Measurements from ENCODE around the gene MC2R.
"Not testable (repeated sequence)": the region's sequence is repeated elsewhere in the genome, so short reads cannot be mapped to it uniquely, and the experiment has no call there.

The MC2R gene

GRCh38 chr18:13878857-13879256 is 36.5 kb downstream of the MC2R start:
- Histone ChIP-seq H3K27ac (ENCODE audit: low read depth in 2 of 2, low read length in 2 of 2) (no peak overlapping the region), H3K36me3 (ENCODE audit: control insufficient read depth in 2 of 2, insufficient read depth in 2 of 2, low read length in 2 of 2) (no peaks in the 10 kb centered on the region), H3K4me3 (ENCODE audit: low read length in 2 of 2) (no peak overlapping the region), H3K4me1 (ENCODE audit: control insufficient read depth in 2 of 2, insufficient read depth in 2 of 2, low read length in 2 of 2) (no peaks in the 10 kb centered on the region), H3K9ac (ENCODE audit: low read depth in 1 of 2, low read length in 2 of 2) (no peak overlapping the region), H3K9me3 (ENCODE audit: control insufficient read depth in 2 of 2, low read length in 2 of 2) (no peaks in the 10 kb centered on the region), H3K27me3 (ENCODE audit: control insufficient read depth in 2 of 2, insufficient read depth in 2 of 2, low read length in 2 of 2) (no peaks in the 10 kb centered on the region)

GRCh38 chr18:13877157-13877556 is 38.2 kb downstream of the MC2R start:
- Histone ChIP-seq H3K36me3 (ENCODE audit: control insufficient read depth in 2 of 2, insufficient read depth in 2 of 2, low read length in 2 of 2) (no peaks in the 10 kb centered on the region), H3K4me3 (ENCODE audit: low read length in 2 of 2) (no peak overlapping the region), H3K27me3 (ENCODE audit: control insufficient read depth in 2 of 2, insufficient read depth in 2 of 2, low read length in 2 of 2) (peaks cover 0 to 3% of the 10 kb centered on the region in 2 donors), H3K4me1 (ENCODE audit: control insufficient read depth in 2 of 2, insufficient read depth in 2 of 2, low read length in 2 of 2) (no peaks in the 10 kb centered on the region), H3K9ac (ENCODE audit: low read depth in 1 of 2, low read length in 2 of 2) (no peak overlapping the region), H3K27ac (ENCODE audit: low read depth in 2 of 2, low read length in 2 of 2) (no peak overlapping the region), H3K9me3 (ENCODE audit: control insufficient read depth in 2 of 2, low read length in 2 of 2) (no peaks in the 10 kb centered on the region)

GRCh38 chr18:13874558-13874957 is 40.8 kb downstream of the MC2R start:
- H3K4me1 ChIP-seq (ENCODE audit: control insufficient read depth in 2 of 2, insufficient read depth in 2 of 2, low read length in 2 of 2): no peaks in the 10 kb centered on the region
- H3K27ac ChIP-seq (ENCODE audit: low read depth in 2 of 2, low read length in 2 of 2): no peak overlapping the region
- no peak overlapping the region for H3K9ac ChIP-seq (ENCODE audit: low read depth in 1 of 2, low read length in 2 of 2)
- H3K4me3 ChIP-seq (ENCODE audit: low read length in 2 of 2): no peak overlapping the region
- no peaks in the 10 kb centered on the region for H3K9me3 ChIP-seq (ENCODE audit: control insufficient read depth in 2 of 2, low read length in 2 of 2)
- peaks cover 10 to 12% of the 10 kb centered on the region in 2 donors for H3K27me3 ChIP-seq (ENCODE audit: control insufficient read depth in 2 of 2, insufficient read depth in 2 of 2, low read length in 2 of 2)
- no peaks in the 10 kb centered on the region for H3K36me3 ChIP-seq (ENCODE audit: control insufficient read depth in 2 of 2, insufficient read depth in 2 of 2, low read length in 2 of 2)

- H3K9me3 ChIP-seq (ENCODE audit: control insufficient read depth in 2 of 2, low read length in 2 of 2): no peaks in the 10 kb centered on the region
- H3K27ac ChIP-seq (ENCODE audit: low read depth in 2 of 2, low read length in 2 of 2): no peak overlapping the region
- peaks cover 17 to 19% of the 10 kb centered on the region in 2 donors for H3K27me3 ChIP-seq (ENCODE audit: control insufficient read depth in 2 of 2, insufficient read depth in 2 of 2, low read length in 2 of 2)
- H3K9ac ChIP-seq (ENCODE audit: low read depth in 1 of 2, low read length in 2 of 2): no peak overlapping the region
- H3K4me3 ChIP-seq (ENCODE audit: low read length in 2 of 2): no peak overlapping the region
- no peaks in the 10 kb centered on the region for H3K36me3 ChIP-seq (ENCODE audit: control insufficient read depth in 2 of 2, insufficient read depth in 2 of 2, low read length in 2 of 2)
- no peaks in the 10 kb centered on the region for H3K4me1 ChIP-seq (ENCODE audit: control insufficient read depth in 2 of 2, insufficient read depth in 2 of 2, low read length in 2 of 2)
Observed at GRCh38 chr18:13872932-13873331, 42.4 kb downstream of the MC2R start.

GRCh38 chr18:13872373-13872772 is 43.0 kb downstream of the MC2R start:
- H3K9ac ChIP-seq (ENCODE audit: low read depth in 1 of 2, low read length in 2 of 2): no peak overlapping the region
- no peak overlapping the region for H3K27ac ChIP-seq (ENCODE audit: low read depth in 2 of 2, low read length in 2 of 2)
- H3K27me3 ChIP-seq (ENCODE audit: control insufficient read depth in 2 of 2, insufficient read depth in 2 of 2, low read length in 2 of 2): peaks cover 17 to 19% of the 10 kb centered on the region in 2 donors
- no peaks in the 10 kb centered on the region for H3K9me3 ChIP-seq (ENCODE audit: control insufficient read depth in 2 of 2, low read length in 2 of 2)
- no peaks in the 10 kb centered on the region for H3K36me3 ChIP-seq (ENCODE audit: control insufficient read depth in 2 of 2, insufficient read depth in 2 of 2, low read length in 2 of 2)
- no peak overlapping the region for H3K4me3 ChIP-seq (ENCODE audit: low read length in 2 of 2)
- H3K4me1 ChIP-seq (ENCODE audit: control insufficient read depth in 2 of 2, insufficient read depth in 2 of 2, low read length in 2 of 2): no peaks in the 10 kb centered on the region

- Histone ChIP-seq H3K4me1 (ENCODE audit: control insufficient read depth in 2 of 2, insufficient read depth in 2 of 2, low read length in 2 of 2) (no peaks in the 10 kb centered on the region), H3K9ac (ENCODE audit: low read depth in 1 of 2, low read length in 2 of 2) (no peak overlapping the region), H3K4me3 (ENCODE audit: low read length in 2 of 2) (no peak overlapping the region), H3K9me3 (ENCODE audit: control insufficient read depth in 2 of 2, low read length in 2 of 2) (no peaks in the 10 kb centered on the region), H3K27me3 (ENCODE audit: control insufficient read depth in 2 of 2, insufficient read depth in 2 of 2, low read length in 2 of 2) (peaks cover 17 to 21% of the 10 kb centered on the region in 2 donors), H3K36me3 (ENCODE audit: control insufficient read depth in 2 of 2, insufficient read depth in 2 of 2, low read length in 2 of 2) (no peaks in the 10 kb centered on the region), H3K27ac (ENCODE audit: low read depth in 2 of 2, low read length in 2 of 2) (no peak overlapping the region)
Observed at GRCh38 chr18:13871701-13872100, 43.6 kb downstream of the MC2R start.

GRCh38 chr18:13868501-13869271 is 46.6 kb downstream of the MC2R start:
- no peak overlapping the region for H3K27ac ChIP-seq (ENCODE audit: low read depth in 2 of 2, low read length in 2 of 2)

GRCh38 chr18:13862898-13863297 is 52.4 kb downstream of the MC2R start:
- H3K4me1 ChIP-seq (ENCODE audit: control insufficient read depth in 2 of 2, insufficient read depth in 2 of 2, low read length in 2 of 2); H3K27ac ChIP-seq (ENCODE audit: low read depth in 2 of 2, low read length in 2 of 2); H3K4me3 ChIP-seq (ENCODE audit: low read length in 2 of 2); H3K9me3 ChIP-seq (ENCODE audit: control insufficient read depth in 2 of 2, low read length in 2 of 2); H3K9ac ChIP-seq (ENCODE audit: low read depth in 1 of 2, low read length in 2 of 2); H3K36me3 ChIP-seq (ENCODE audit: control insufficient read depth in 2 of 2, insufficient read depth in 2 of 2, low read length in 2 of 2); H3K27me3 ChIP-seq (ENCODE audit: control insufficient read depth in 2 of 2, insufficient read depth in 2 of 2, low read length in 2 of 2): not testable (repeated sequence)

More at GRCh38 chr18:13868501-13869271, 46.6 kb downstream of the MC2R start:
- H3K4me3 ChIP-seq (ENCODE audit: low read length in 2 of 2): no peak overlapping the region
- H3K27me3 ChIP-seq (ENCODE audit: control insufficient read depth in 2 of 2, insufficient read depth in 2 of 2, low read length in 2 of 2): peaks cover 17 to 25% of the 10 kb centered on the region in 2 donors
- no peak overlapping the region for H3K9ac ChIP-seq (ENCODE audit: low read depth in 1 of 2, low read length in 2 of 2)
- H3K9me3 ChIP-seq (ENCODE audit: control insufficient read depth in 2 of 2, low read length in 2 of 2): no peaks in the 10 kb centered on the region
- no peaks in the 10 kb centered on the region for H3K4me1 ChIP-seq (ENCODE audit: control insufficient read depth in 2 of 2, insufficient read depth in 2 of 2, low read length in 2 of 2)
- H3K36me3 ChIP-seq (ENCODE audit: control insufficient read depth in 2 of 2, insufficient read depth in 2 of 2, low read length in 2 of 2): no peaks in the 10 kb centered on the region

- no peaks in the 10 kb centered on the region for H3K4me1 ChIP-seq (ENCODE audit: control insufficient read depth in 2 of 2, insufficient read depth in 2 of 2, low read length in 2 of 2)
- H3K27ac ChIP-seq (ENCODE audit: low read depth in 2 of 2, low read length in 2 of 2): no peak overlapping the region
Observed at GRCh38 chr18:13849791-13850190, 65.5 kb downstream of the MC2R start.

GRCh38 chr18:13836559-13836958 is 78.8 kb downstream of the MC2R start:
- Histone ChIP-seq H3K4me3 (ENCODE audit: low read length in 2 of 2) (no peak overlapping the region), H3K27ac (ENCODE audit: low read depth in 2 of 2, low read length in 2 of 2) (no peak overlapping the region)

More at GRCh38 chr18:13849791-13850190, 65.5 kb downstream of the MC2R start:
- Histone ChIP-seq H3K9me3 (ENCODE audit: control insufficient read depth in 2 of 2, low read length in 2 of 2) (no peaks in the 10 kb centered on the region), H3K36me3 (ENCODE audit: control insufficient read depth in 2 of 2, insufficient read depth in 2 of 2, low read length in 2 of 2) (no peaks in the 10 kb centered on the region), H3K27me3 (ENCODE audit: control insufficient read depth in 2 of 2, insufficient read depth in 2 of 2, low read length in 2 of 2) (no peaks in the 10 kb centered on the region), H3K9ac (ENCODE audit: low read depth in 1 of 2, low read length in 2 of 2) (no peak overlapping the region), H3K4me3 (ENCODE audit: low read length in 2 of 2) (no peak overlapping the region)

More at GRCh38 chr18:13836559-13836958, 78.8 kb downstream of the MC2R start:
- H3K9me3 ChIP-seq (ENCODE audit: control insufficient read depth in 2 of 2, low read length in 2 of 2): no peaks in the 10 kb centered on the region
- no peaks in the 10 kb centered on the region for H3K4me1 ChIP-seq (ENCODE audit: control insufficient read depth in 2 of 2, insufficient read depth in 2 of 2, low read length in 2 of 2)
- H3K36me3 ChIP-seq (ENCODE audit: control insufficient read depth in 2 of 2, insufficient read depth in 2 of 2, low read length in 2 of 2): no peaks in the 10 kb centered on the region
- H3K27me3 ChIP-seq (ENCODE audit: control insufficient read depth in 2 of 2, insufficient read depth in 2 of 2, low read length in 2 of 2): peaks cover 0 to 6% of the 10 kb centered on the region in 2 donors
- no peak overlapping the region for H3K9ac ChIP-seq (ENCODE audit: low read depth in 1 of 2, low read length in 2 of 2)

All from mucosa of rectum (tissue), 2 donors.